Fibroblast of skin of right biceps (primary cell): ENCODE measurements around the gene RARRES1.
A peak's percentile ranks its signal among the peaks of the same experiment; 100 is the strongest.

ENCODE experiments used
- DNase-seq: peaks from one replicate; pipeline ENCODE4 v3.0.0-alpha.2; 2013

RARRES1 gene

DNA sequence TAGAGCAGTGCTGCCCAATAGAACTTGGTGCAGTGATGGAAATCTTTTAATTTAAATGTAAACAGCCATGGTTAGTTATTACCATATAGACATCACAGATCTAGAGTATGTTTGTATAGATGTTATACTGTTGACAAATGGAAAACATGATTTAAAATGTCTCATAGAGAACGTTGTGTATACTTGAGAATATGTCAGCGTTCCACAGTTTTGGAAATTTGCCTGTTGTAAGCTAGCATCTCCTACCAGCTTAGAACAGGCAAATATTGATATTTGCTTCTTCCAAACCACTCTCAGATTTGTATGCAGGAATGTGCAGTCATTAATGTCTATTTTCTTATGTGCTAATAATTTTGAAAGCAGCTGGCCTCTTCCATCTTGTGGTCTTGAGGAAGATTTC lies 51.4 kb downstream of the RARRES1 start:
- DNase-seq, result no peak

DNA sequence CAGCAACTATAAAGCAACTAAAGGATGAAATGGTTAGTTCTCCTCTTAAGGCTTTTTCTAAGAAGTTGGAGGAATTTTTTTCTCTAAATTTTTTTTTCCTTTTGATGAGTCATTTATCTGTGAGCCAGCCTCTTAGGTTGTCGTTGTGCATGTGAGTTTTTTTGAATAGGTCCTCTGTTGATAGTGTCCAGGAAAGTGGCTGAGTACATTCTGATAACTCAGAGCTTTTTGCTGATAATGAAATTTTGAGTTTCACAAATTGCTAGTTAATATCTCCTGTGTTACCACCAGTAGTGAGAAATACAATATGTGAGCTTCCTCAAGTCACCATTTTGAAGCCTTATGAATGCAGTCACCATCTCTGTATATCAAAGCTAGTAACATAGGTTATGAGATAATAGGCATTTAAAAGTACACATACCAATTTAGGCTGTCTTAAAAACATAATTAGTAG lies 52.7 kb downstream of the RARRES1 start:
- peak; percentile 35 for DNase-seq

DNA sequence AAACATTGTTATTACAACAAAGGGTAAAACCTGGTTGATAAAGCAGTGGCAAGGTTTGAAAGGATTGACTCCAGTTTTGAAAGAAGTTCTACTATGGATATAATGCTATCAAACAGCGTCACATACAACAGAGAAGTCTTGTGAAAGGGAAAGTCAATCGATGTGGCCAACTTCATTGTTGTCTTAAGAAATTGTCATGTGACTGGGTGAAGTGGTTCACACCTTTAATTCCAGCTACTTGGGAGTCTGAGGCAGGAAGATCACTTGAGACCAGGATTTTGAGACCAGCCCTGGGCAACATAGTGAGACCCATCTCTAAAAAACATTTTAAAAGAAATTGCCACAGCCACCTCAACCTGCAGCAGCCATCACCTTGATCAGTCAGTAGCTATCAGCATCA lies 53.6 kb downstream of the RARRES1 start:
- no peak for DNase-seq

GRCh38 chr3:158672215-158673176 lies 59.8 kb downstream of the RARRES1 start, which contains the start of gene LXN:
Gene LXN (minus strand): TSS chr3:158672648. CDS start chr3:158672478, 170 bp downstream.
- peak; percentile 86 for DNase-seq

DNA sequence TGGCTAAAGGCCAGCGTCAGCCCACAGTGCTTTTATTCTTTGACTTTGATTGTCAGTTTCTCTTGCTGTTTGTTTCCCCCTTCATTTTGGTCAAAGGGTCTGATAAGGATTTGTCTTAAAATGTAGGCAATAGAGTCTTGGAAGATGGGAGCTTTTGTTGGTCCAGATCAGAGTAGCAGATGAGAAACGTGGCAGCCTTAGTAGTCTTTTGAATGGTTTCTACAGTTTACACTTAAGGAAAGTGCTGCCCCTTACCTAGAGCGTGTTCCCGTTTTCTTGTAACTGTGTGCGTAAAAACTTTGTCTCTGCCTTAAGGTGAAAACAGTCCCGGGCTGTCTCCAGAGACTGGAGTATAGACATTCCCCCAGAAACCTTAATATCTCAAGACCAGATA lies 60.4 kb downstream of the RARRES1 start:
- no peak for DNase-seq

- DNase-seq, result peak; percentile 10
Observed at GRCh38 chr3:158668506-158668905, 63.8 kb downstream of the RARRES1 start.

GRCh38 chr3:158666416-158666815 lies 65.8 kb downstream of the RARRES1 start:
- DNase-seq, result no peak

- no peak for DNase-seq
Observed at GRCh38 chr3:158663832-158664231, 68.4 kb downstream of the RARRES1 start.

DNA sequence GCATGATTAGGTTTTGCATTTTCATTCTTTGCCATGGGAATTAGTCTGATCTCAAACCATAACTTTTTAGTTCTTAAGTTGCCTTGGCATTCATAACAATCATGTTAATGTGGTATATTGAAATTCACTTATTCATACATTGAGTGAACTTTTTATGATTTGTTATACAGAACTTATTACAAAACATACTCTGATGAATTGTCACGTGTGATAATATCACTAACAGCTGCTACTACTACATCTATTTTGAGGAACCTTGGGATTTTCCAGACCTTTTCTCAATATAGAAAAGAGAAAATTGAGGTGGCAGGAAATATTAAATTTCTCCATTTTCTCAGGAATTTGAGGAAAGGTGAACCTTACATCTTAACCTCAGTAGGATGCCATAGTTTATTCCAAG lies 69.0 kb downstream of the RARRES1 start:
- DNase-seq, result no peak

DNA sequence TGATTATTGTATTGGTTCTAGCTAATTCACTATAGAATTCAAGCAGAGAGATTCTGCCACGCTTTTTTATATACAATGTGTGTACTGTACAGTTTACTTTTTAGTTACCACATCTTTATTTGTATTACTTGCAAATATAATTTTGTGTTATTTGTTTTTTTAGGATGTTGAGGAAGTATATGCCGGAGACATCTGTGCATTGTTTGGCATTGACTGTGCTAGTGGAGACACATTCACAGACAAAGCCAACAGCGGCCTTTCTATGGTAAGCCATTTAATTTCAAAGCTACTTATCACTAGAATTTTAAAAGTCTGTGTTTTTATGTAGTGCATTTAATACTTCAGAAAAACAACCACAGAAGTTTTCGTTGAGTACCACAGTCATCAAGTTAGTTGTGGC lies 71.5 kb downstream of the RARRES1 start:
- DNase-seq, result no peak

GRCh38 chr3:158659454-158660237 lies 72.6 kb downstream of the RARRES1 start:
- peak; percentile 75 for DNase-seq

GRCh38 chr3:158658889-158659288 lies 73.4 kb downstream of the RARRES1 start:
- DNase-seq, result no peak

DNA sequence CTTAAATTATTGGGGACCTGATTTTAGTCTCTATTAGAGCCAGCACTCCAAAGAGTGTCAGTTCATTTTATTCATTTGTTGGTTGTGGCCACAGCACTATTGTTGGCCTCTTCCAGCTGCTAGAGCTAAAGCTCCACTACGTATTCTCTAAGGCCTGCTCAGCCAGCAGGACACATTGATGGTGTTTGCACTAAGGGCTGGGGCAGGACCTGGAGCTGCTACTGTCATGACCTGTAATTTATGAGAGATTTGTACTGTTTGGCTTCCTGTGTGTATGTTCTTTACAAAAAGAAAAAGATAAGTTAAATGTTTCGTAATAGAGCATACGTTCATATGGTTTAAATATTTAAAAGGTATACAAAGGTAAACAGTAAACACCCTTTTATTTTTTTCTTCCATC lies 79.8 kb downstream of the RARRES1 start:
- DNase-seq, result no peak

DNA sequence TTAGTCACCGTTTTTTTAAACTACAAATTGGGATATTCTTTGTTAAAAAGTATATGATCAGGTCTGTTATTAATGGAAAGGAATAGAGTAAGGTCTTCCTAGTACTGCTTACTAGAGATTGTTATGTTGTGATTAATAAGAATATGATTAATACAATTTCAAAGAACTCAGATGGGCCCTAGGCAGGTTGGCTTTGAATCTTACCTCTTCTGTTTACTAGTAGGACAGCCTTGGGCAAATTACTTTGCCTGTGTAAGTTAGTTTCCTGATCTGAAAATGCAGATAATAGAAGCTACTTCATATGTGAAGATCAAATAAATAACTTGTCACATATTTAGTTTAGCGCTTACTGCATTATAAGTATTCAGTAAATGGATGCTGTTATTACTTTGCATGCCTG lies 81.1 kb downstream of the RARRES1 start:
- no peak for DNase-seq

DNA sequence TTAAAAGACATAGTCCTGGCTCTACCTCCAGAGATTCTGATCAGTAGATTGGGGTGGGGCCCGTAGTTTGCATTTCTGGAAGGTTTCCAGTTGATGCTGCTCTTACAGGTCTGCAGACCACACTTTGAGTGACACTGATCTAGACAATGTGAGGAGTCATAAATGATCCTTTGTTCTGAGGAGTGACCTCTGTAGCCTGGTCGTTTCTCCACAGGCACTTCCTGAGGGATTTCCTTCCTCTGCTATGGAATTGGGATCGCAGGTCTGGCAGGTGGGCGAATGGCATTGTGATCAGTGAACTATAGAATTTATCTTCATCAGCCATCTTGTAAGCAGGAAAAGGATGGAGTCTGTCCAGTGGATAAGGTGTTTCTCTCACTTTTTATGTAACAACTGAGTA lies 82.5 kb downstream of the RARRES1 start:
- no peak for DNase-seq
